CD4-positive, alpha-beta T cell treated with Interleukin-21 for 1 hour (primary cell): ENCODE measurements around the gene JAK3.
A peak's percentile ranks its signal among the peaks of the same experiment; 100 is the strongest.
"Not testable (repeated sequence)": the region's sequence is repeated elsewhere in the genome, so short reads cannot be mapped to it uniquely, and the experiment has no call there.

ENCODE experiments used
- DNase-seq: peaks from one replicate; pipeline ENCODE4 v3.0.0-alpha.2; 2020

Gene JAK3

GRCh38 chr19:17847538-17848366 lies at the start of gene JAK3:
JAK3 (minus strand) TSS chr19:17847982; CDS start chr19:17844417, 3,565 bp downstream.
- peak; percentile 96 for DNase-seq

GRCh38 chr19:17893766-17894165 lies 46.0 kb upstream of the JAK3 start:
- no peak for DNase-seq

GRCh38 chr19:17889609-17890214 lies 41.9 kb upstream of the JAK3 start:
- DNase-seq = no peak

- DNase-seq = no peak
These were observed 40.5 kb upstream of the JAK3 start for GRCh38 chr19:17888260-17888659.

GRCh38 chr19:17887221-17887620 lies 39.4 kb upstream of the JAK3 start:
- DNase-seq = not testable (repeated sequence)

GRCh38 chr19:17886515-17886914 lies 38.7 kb upstream of the JAK3 start:
- DNase-seq = no peak

- no peak for DNase-seq
These were observed 36.0 kb upstream of the JAK3 start for GRCh38 chr19:17883627-17884410.

GRCh38 chr19:17881701-17882100 lies 33.9 kb upstream of the JAK3 start:
- no peak for DNase-seq

- no peak for DNase-seq
These were observed 31.7 kb upstream of the JAK3 start for GRCh38 chr19:17879466-17879865.

- DNase-seq = no peak
These were observed 29.9 kb upstream of the JAK3 start for GRCh38 chr19:17877696-17878095.

- no peak for DNase-seq
These were observed 27.0 kb upstream of the JAK3 start for GRCh38 chr19:17874758-17875135.

- DNase-seq = peak; percentile 71
These were observed 26.3 kb upstream of the JAK3 start for GRCh38 chr19:17873786-17874757.

- DNase-seq = peak; percentile 46
These were observed 24.6 kb upstream of the JAK3 start for GRCh38 chr19:17872251-17873001.

- DNase-seq = no peak
These were observed 24.1 kb upstream of the JAK3 start, which contains the start of gene SLC5A5 for GRCh38 chr19:17871878-17872250. SLC5A5 (plus strand) TSS chr19:17871945; CDS start chr19:17872320, 375 bp downstream.

GRCh38 chr19:17871032-17871877 lies 23.5 kb upstream of the JAK3 start:
- DNase-seq = no peak

GRCh38 chr19:17869114-17869608 lies 21.4 kb upstream of the JAK3 start:
- DNase-seq = no peak

GRCh38 chr19:17868669-17869068 lies 20.9 kb upstream of the JAK3 start:
- no peak for DNase-seq

- DNase-seq = no peak
These were observed 19.2 kb upstream of the JAK3 start for GRCh38 chr19:17866964-17867486.

GRCh38 chr19:17866312-17866963 lies 18.7 kb upstream of the JAK3 start:
- DNase-seq = no peak
